Memory B cell (primary cell): ENCODE data around the gene XRCC1.
A peak's percentile ranks its signal among the peaks of the same experiment; 100 is the strongest.

Source experiments
- ATAC-seq: fragments of 150-1000 bp; cut with Tn5 transposase; 2 replicates; pipeline ENCODE4 v1.10.0; 2021; ENCODE audit warnings: low read depth, mild to moderate bottlenecking, moderate library complexity
- DNase-seq, 2 donors: peaks; one replicate each; pipeline ENCODE4 v3.0.0; 2022; ENCODE audit warnings: low spot score in 2 of 2
- H3K27ac Mint-ChIP-seq: one replicate; pipeline ENCODE4 v1.8.0; 2022; ENCODE audit warnings: mild to moderate bottlenecking, moderate library complexity, mixed read lengths
- H3K27me3 Mint-ChIP-seq: one replicate; pipeline ENCODE4 v1.8.0; 2022; ENCODE audit warnings: mixed read lengths
- H3K36me3 Mint-ChIP-seq: one replicate; pipeline ENCODE4 v1.8.0; 2022; ENCODE audit warnings: mild to moderate bottlenecking, mixed read lengths
- H3K4me1 Mint-ChIP-seq: one replicate; pipeline ENCODE4 v1.8.0; 2022; ENCODE audit warnings: mixed read lengths
- H3K4me3 Mint-ChIP-seq: one replicate; pipeline ENCODE4 v1.8.0; 2022; ENCODE audit warnings: mild to moderate bottlenecking, moderate library complexity, mixed read lengths
- H3K9me3 Mint-ChIP-seq: one replicate; pipeline ENCODE4 v1.8.0; 2022; ENCODE audit warnings: mixed read lengths

Gene XRCC1, protein sequence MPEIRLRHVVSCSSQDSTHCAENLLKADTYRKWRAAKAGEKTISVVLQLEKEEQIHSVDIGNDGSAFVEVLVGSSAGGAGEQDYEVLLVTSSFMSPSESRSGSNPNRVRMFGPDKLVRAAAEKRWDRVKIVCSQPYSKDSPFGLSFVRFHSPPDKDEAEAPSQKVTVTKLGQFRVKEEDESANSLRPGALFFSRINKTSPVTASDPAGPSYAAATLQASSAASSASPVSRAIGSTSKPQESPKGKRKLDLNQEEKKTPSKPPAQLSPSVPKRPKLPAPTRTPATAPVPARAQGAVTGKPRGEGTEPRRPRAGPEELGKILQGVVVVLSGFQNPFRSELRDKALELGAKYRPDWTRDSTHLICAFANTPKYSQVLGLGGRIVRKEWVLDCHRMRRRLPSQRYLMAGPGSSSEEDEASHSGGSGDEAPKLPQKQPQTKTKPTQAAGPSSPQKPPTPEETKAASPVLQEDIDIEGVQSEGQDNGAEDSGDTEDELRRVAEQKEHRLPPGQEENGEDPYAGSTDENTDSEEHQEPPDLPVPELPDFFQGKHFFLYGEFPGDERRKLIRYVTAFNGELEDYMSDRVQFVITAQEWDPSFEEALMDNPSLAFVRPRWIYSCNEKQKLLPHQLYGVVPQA

DNA sequence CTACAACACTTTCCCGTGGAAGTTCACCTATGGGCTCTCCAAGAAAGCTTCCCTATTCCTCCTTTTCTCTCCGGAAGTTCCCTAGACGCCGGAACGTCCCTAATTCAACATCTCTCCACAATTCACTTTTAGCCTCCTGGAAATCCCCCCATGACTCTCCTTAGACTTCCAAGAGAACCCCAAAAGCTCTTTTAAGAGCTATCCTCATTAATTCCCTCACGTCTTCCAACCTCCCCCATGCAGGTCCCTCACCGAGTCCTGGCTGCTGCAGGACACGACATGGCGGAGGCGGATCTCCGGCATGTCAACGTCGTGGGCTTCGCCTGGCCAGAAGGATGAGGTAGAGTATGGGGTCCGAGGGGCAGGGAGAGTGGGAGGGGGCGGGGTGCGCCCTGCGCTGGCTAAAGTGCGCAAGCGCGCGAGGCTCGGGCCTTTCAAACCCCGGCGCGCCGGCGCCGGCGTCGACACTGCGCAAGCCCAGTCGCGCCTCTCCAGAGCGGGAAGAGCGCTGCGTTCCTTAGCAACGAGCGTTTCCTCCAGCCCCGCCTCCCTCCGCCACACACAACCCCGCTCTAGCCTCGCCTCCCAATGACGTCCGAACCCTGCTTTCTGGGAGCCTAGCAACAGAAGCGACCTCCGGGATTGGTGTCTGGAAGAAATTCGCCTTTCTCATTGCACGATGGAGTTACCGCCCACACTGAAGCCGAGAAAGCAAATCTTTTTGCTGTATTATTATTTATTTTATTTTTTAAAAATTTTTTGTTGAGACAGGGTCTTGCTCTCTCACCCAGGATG is at the start of gene XRCC1, which contains the start of gene PINLYP:
TSS of gene XRCC1 (minus strand) at position 372 of the 795 bp plus-strand sequence. CDS start at position 303, 69 bp downstream.
TSS of gene PINLYP (plus strand) at position 646 of the 795 bp plus-strand sequence. CDS start 1,391 bp downstream, outside the sequence.
- DNase-seq (peak; percentile 79 to 94), ATAC-seq (peak; percentile 99)
- H3K4me3 Mint-ChIP-seq, result peak within 1 kb of the TSS; percentile 91
- peaks cover 35% of the 10 kb centered on the region for H3K4me1 Mint-ChIP-seq
- H3K27ac Mint-ChIP-seq, result peak within 1 kb of the TSS; percentile 98
- peaks cover 6% of the 10 kb centered on the region for H3K36me3 Mint-ChIP-seq
- H3K9me3 Mint-ChIP-seq, result no peaks in the 10 kb centered on the region
- H3K27me3 Mint-ChIP-seq, result peaks cover 4% of the 10 kb centered on the region

DNA sequence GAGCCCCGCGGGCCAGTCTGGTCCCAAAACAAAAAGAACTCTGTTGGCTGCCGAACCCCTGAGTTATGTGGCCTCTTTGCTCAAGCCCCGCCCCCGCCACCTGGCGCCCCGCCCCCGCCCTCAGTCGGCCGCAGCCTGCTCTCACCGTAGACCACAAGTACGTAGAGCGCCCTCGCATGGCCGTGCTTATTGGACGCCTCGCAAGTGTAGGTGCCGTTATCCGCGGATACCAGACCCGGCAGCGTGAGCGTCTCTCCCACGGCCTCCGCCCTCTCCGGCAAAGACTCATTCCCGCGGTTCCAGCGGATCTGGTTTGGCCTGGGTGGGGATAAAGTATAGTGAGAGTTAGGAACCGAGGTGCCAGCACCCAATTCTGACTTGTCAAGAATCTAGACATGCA is 49.6 kb upstream of the XRCC1 start:
- Mint-ChIP-seq H3K4me3 (no peak overlapping the region), H3K36me3 (no peaks in the 10 kb centered on the region), H3K27me3 (peaks cover 14% of the 10 kb centered on the region), H3K27ac (no peak overlapping the region), H3K9me3 (peaks cover 2% of the 10 kb centered on the region), H3K4me1 (peaks cover 10% of the 10 kb centered on the region)
- peak; percentile 67 to 81 for DNase-seq
- ATAC-seq, result peak; percentile 89

DNA sequence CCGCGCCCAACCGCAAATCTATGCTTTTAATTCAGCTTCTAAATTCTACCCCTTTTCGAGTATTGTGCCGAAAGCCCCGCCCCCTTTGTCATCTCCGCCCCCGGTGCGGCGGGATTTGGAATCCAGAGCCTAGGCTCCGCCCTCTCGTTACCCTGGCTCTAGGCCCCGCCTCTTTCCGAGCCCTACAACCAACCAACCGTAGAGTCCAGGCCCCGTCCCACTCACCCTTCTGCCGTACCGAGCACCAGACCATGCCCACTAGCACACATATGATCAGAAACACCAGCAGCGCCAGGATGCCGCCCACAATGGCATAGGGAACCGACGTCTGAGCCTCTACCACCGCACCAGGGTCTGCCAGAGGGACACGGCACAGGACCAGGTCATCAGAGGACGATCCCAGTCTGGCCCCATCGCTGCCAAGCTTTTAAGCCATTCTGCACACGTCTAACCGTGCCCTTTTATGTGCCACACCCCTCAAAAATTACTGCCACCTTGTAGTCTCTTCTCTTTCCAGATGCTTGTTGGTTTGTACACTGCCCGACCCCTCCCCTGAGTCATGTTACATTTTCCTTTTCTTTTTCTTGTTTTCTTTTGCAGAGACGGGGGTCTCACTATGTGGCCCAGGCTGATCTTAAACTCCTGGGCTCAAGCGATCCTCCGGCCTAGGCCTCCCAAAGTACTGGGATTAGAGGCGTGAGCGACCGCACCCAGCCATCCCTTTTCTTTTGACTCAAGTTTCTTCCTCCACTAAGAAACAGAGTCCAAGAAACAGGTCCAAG is 48.8 kb upstream of the XRCC1 start:
- Mint-ChIP-seq H3K27ac (no peak overlapping the region), H3K27me3 (peaks cover 14% of the 10 kb centered on the region), H3K4me1 (peaks cover 14% of the 10 kb centered on the region), H3K9me3 (peaks cover 2% of the 10 kb centered on the region), H3K4me3 (no peak overlapping the region), H3K36me3 (no peaks in the 10 kb centered on the region)
- ATAC-seq (no peak), DNase-seq (no peak)

DNA sequence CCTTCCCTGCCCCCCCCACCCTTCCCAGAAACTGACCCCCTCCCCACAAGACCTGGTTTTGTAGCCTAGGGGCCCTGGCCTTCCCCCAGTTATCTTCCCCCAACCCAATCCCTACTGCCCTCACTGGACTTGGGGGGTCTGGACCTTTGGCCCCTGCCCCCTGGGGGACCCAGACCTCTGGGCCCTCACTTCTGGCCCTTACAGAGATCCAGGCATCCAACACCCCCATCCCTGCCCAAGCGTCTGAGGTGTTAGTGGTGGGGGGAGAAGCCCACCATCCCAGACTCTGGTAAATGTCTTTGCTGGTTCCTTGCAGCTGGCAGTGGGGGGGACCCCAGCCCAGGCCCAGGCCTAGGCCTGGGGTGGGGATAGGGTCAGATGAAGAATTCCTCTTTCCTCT is 47.6 kb upstream of the XRCC1 start:
- H3K27me3 Mint-ChIP-seq, result peaks cover 14% of the 10 kb centered on the region

DNA sequence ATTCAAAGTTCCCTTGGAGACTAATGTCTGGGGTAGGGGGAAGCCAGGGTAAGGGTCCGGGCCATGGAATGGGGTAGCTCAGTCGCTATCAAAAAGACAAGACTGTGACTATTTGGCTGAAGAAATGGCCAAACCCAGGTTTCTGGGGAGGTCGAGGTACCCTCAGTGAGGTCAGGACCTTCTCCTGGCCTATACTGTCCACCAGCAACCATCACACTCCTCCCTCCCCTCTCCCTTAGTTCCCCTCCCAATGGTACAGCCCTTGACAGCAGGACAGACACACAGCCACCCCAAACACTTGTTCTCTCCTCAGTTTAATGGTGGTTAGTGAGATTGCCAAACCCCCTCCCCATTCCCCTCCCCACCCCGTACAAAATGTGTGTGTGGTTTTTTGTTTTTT is 46.7 kb upstream of the XRCC1 start:
- H3K4me3 Mint-ChIP-seq, result no peak overlapping the region
- no peaks in the 10 kb centered on the region for H3K36me3 Mint-ChIP-seq
- peaks cover 17% of the 10 kb centered on the region for H3K4me1 Mint-ChIP-seq
- H3K27ac Mint-ChIP-seq, result no peak overlapping the region
- H3K9me3 Mint-ChIP-seq, result peaks cover 2% of the 10 kb centered on the region
- DNase-seq (no peak), ATAC-seq (no peak)
- H3K27me3 Mint-ChIP-seq, result peaks cover 10% of the 10 kb centered on the region

More for the DNA sequence above, 47.6 kb upstream of the XRCC1 start:
- Mint-ChIP-seq H3K27ac (no peak overlapping the region), H3K4me1 (peaks cover 17% of the 10 kb centered on the region), H3K36me3 (no peaks in the 10 kb centered on the region), H3K9me3 (peaks cover 2% of the 10 kb centered on the region), H3K4me3 (no peak overlapping the region)
- ATAC-seq, result no peak
- DNase-seq, result no peak

DNA sequence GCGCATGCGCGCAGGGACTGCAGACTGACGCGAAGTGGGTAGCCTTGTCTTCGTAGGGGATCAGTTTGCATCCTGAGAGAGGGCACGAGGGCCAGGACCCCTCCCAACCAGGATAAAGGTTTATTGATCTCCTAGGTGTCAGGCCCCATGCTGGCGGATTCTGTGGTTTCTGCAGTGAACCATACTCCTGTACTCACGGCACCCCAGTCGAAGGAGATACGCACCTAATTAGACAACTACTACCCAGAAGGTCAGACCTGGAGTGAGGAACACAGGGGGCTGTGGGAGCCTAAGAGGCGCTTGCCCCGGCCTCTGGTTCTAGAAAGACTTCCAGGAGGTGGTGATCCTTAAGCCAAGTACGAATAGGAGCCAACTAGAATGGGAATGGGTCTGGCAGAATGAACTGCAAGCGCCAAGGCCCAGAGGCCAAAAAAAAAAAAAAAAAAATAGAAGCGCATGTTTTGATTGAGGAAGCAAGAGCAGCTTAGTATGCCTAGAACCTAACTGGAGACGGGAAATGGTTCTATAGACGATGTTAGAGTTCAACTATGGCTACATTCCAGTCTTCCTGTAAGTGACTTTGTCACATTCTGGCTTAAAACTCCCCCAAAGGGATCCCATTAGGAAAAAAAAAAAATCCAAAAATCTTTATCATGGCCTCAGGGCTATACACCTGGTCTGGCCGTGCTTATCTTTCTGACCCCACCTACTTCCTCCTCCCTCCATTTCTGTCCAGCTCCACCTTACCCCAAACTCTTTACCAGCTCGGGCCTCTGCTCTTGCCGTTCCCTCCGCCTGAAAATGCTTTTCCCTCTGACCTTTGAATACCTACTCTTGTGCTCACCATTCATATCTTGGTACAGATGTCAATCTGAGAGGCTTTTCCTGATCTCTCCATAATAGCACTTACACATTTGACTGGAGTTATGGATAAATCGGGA is 45.0 kb upstream of the XRCC1 start:
- peaks cover 17% of the 10 kb centered on the region for H3K4me1 Mint-ChIP-seq
- H3K9me3 Mint-ChIP-seq, result peaks cover 2% of the 10 kb centered on the region
- H3K27ac Mint-ChIP-seq, result peak overlapping the region; percentile 94
- H3K27me3 Mint-ChIP-seq, result no peaks in the 10 kb centered on the region
- DNase-seq (no peak), ATAC-seq (no peak)
- H3K36me3 Mint-ChIP-seq, result no peaks in the 10 kb centered on the region
- H3K4me3 Mint-ChIP-seq, result peak overlapping the region; percentile 98

DNA sequence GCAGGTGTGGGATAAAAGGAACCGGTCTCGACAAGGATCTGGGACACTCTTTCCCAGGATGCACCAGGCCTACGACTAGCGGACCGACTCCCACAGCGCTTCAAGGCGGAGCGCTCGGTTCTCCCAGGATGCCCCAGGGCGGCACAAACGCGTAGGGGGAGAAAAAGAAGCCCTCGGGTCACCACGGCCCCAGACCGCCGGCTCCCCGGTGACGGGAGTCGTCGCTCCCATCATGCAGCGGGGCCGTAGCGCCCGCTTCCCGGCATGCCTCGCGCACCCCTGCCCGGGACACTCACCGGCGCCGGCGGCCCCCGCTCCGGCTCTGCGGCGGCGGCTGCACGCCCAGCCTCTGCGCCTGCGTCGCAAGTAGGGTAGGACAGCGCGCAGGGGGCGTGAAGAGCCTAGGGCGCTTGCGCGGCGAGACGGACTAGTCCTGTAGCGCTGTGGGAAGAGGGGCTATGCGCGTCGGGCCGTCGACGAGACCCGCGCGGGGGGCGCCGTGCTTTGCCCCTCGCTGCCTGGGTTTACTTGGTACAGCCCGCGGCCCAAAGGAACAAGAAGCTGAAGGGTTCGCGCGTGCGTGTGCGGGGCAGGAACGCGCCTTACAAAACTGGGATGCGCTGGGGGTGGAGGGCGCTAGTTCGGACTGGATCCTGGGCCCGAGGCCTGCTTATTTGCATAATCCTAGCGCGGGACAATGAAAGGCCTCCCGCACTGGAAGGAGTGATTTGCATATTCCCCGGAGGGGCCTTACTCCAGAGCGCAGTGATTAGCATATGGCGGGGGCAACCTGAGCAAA is 44.1 kb upstream of the XRCC1 start, which contains the start of gene ZNF428:
TSS of gene ZNF428 (minus strand) at position 368 of the 799 bp plus-strand sequence. CDS start 5,325 bp downstream, outside the sequence.
- Mint-ChIP-seq H3K4me3 (peak within 1 kb of the TSS; percentile 98), H3K9me3 (peaks cover 2% of the 10 kb centered on the region), H3K27me3 (no peaks in the 10 kb centered on the region), H3K27ac (peak within 1 kb of the TSS; percentile 94), H3K4me1 (peaks cover 17% of the 10 kb centered on the region), H3K36me3 (no peaks in the 10 kb centered on the region)
- DNase-seq (peak; percentile 74 to 79), ATAC-seq (peak; percentile 84)

DNA sequence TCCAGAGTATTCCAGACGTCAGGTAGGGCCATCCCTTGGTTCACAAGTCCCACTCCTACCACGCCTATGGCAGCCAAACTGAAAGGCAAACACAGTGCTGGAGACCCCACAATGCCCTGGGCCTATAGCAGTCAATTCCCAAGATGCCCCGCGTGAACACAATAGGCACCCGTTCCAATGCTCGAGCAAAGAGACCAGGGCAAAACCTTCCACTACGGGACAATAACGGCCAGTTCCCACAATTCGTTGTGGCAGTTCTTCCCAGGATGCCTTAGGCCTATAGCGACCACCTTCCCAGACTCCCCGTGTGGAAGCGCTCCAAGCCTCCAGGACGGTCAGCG is 43.6 kb upstream of the XRCC1 start:
- H3K27ac Mint-ChIP-seq, result peak overlapping the region; percentile 94
- DNase-seq (no peak), ATAC-seq (peak; percentile 14)
- peak overlapping the region; percentile 98 for H3K4me3 Mint-ChIP-seq
- no peaks in the 10 kb centered on the region for H3K27me3 Mint-ChIP-seq
- H3K4me1 Mint-ChIP-seq, result peaks cover 14% of the 10 kb centered on the region
- H3K9me3 Mint-ChIP-seq, result no peaks in the 10 kb centered on the region
- peaks cover 3% of the 10 kb centered on the region for H3K36me3 Mint-ChIP-seq

DNA sequence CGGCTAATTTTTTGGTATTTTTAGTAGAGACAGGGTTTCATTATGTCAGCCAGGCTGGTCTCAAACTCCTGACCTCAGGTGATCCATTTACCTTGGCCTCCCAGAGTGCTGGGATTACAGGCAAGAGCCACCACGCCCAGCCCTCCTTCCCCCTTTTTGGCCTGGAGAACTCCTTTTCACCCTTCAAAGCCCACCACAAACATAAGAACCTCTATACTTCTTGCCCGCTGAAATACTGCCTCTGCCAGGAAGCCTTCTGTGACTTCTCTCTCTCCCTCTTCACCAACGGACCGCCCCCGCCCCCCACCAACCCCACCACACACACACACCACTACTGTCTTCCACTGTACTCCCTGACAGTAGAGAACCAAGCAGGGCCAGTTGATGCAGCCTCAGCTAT is 41.6 kb upstream of the XRCC1 start:
- peaks cover 17% of the 10 kb centered on the region for H3K36me3 Mint-ChIP-seq
- no peak overlapping the region for H3K4me3 Mint-ChIP-seq
- no peaks in the 10 kb centered on the region for H3K27me3 Mint-ChIP-seq
- no peak for ATAC-seq
- H3K27ac Mint-ChIP-seq, result no peak overlapping the region
- no peaks in the 10 kb centered on the region for H3K9me3 Mint-ChIP-seq
- no peak for DNase-seq
- peaks cover 18% of the 10 kb centered on the region for H3K4me1 Mint-ChIP-seq

DNA sequence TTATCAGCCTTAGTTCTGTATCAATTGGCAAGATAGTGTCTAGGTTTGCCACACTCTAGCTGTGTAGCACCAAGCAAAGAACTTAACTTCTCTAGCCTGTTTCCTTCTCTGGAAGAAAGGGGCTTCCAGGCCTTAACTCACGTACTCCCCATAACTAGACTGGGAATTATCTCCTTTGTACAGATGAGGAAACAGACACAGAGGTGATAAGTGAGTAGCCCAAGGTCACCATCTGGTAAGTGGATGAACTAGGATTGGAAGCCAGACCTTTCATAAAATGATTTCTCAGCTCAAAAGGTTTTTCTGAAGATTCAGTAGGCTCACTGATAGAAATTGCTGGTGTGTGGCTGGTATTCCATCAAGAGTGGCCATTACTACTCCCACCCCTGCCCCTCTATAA is 41.0 kb upstream of the XRCC1 start:
- no peak for ATAC-seq
- Mint-ChIP-seq H3K4me1 (peaks cover 20% of the 10 kb centered on the region), H3K27me3 (no peaks in the 10 kb centered on the region), H3K27ac (no peak overlapping the region), H3K36me3 (peaks cover 18% of the 10 kb centered on the region), H3K4me3 (no peak overlapping the region), H3K9me3 (no peaks in the 10 kb centered on the region)
- DNase-seq, result no peak

DNA sequence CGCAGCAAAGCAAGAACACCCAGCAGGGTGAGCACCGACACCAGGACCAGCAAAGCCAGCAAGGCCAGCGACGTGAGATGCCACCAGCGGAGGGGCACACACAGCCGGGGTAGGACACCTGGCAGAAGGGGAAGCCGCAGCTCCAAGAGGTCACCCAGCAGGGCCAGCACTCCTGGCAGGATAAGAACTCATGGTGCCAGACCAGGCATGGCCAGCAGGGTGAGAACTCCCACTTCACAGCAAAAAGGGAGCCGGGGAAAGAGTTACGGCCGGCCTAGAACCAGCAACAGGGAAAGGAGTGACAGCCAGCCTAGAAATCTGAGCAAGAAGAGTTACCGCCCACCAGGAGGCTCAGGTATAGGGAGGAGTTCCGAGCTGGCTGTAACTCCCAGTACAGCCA is 37.0 kb upstream of the XRCC1 start:
- Mint-ChIP-seq H3K36me3 (peaks cover 25% of the 10 kb centered on the region), H3K4me3 (no peak overlapping the region), H3K27me3 (no peaks in the 10 kb centered on the region), H3K9me3 (no peaks in the 10 kb centered on the region), H3K27ac (no peak overlapping the region), H3K4me1 (peaks cover 11% of the 10 kb centered on the region)
- ATAC-seq (no peak), DNase-seq (no peak)

DNA sequence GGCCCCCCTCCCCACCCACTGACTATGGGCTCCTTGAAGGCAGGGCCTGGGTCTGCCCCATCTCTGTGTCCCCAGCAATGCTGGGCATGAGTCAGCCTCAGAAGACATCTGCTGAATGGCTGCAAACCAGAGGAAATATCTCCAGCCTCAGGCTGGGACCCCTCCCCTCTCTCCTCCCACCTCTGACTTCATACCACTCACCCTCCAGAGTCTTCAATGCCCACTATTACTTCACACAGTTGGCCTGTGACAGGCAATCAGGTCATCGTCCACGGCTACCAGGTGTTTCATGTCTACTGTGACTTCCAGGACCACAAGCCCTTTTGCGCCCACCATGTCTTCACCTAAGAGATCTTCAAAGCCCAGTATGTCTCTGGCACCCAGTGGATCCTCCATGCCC is 36.5 kb upstream of the XRCC1 start, which contains the start of gene SRRM5:
TSS of gene SRRM5 (plus strand) at position 301 of the 400 bp plus-strand sequence. CDS start at position 335, 34 bp downstream.
- Mint-ChIP-seq H3K9me3 (no peaks in the 10 kb centered on the region), H3K27ac (no peak within 1 kb of the TSS), H3K4me3 (no peak within 1 kb of the TSS), H3K27me3 (no peaks in the 10 kb centered on the region), H3K36me3 (peaks cover 28% of the 10 kb centered on the region), H3K4me1 (peaks cover 11% of the 10 kb centered on the region)
- ATAC-seq (no peak), DNase-seq (no peak)
